Fibroblast of skin of scalp (primary cell): ENCODE measurements around the gene FOSL2.

ENCODE experiments used
- DNase-seq: peaks from one replicate; pipeline ENCODE4 v3.0.0-alpha.2; 2013

FOSL2 gene

GRCh38 chr2:28413899-28414295, 21.2 kb downstream of the FOSL2 start:
- DNase-seq = no peak

GRCh38 chr2:28414583-28414982, 21.9 kb downstream of the FOSL2 start:
- no peak for DNase-seq

GRCh38 chr2:28415010-28415409, 22.4 kb downstream of the FOSL2 start:
- DNase-seq = no peak

GRCh38 chr2:28415715-28416114, 23.1 kb downstream of the FOSL2 start:
- DNase-seq = no peak

GRCh38 chr2:28419003-28419402, 26.3 kb downstream of the FOSL2 start:
- no peak for DNase-seq

GRCh38 chr2:28419443-28420270, 27.0 kb downstream of the FOSL2 start:
- DNase-seq = no peak

GRCh38 chr2:28420722-28421121, 28.1 kb downstream of the FOSL2 start:
- no peak for DNase-seq

- DNase-seq = no peak
Measured at GRCh38 chr2:28422908-28423741, 30.5 kb downstream of the FOSL2 start.

GRCh38 chr2:28423856-28424605, 31.4 kb downstream of the FOSL2 start:
- DNase-seq = no peak

GRCh38 chr2:28424799-28425463, 32.3 kb downstream of the FOSL2 start:
- DNase-seq = no peak

GRCh38 chr2:28425464-28425835, 32.8 kb downstream of the FOSL2 start:
- no peak for DNase-seq

- DNase-seq = no peak
Measured at GRCh38 chr2:28427741-28428415, 35.2 kb downstream of the FOSL2 start.

GRCh38 chr2:28428486-28428885, 35.8 kb downstream of the FOSL2 start:
- DNase-seq = no peak

GRCh38 chr2:28429636-28430376, 37.1 kb downstream of the FOSL2 start:
- no peak for DNase-seq

GRCh38 chr2:28430377-28430765, 37.7 kb downstream of the FOSL2 start:
- DNase-seq = no peak

- no peak for DNase-seq
Measured at GRCh38 chr2:28430788-28431418, 38.2 kb downstream of the FOSL2 start.

GRCh38 chr2:28431741-28432140, 39.1 kb downstream of the FOSL2 start:
- DNase-seq = no peak

- DNase-seq = no peak
Measured at GRCh38 chr2:28432362-28432761, 39.7 kb downstream of the FOSL2 start.

GRCh38 chr2:28433215-28433614, 40.6 kb downstream of the FOSL2 start:
- no peak for DNase-seq

GRCh38 chr2:28433935-28434599, 41.4 kb downstream of the FOSL2 start:
- DNase-seq = no peak
